HG03571 (cell line): ENCODE results near the gene DUS2.

Experiments
- ATAC-seq: cut with Tn5 transposase; IDR thresholded peaks from one replicate; pipeline ENCODE4 v1.9.1; 2021; ENCODE audit not compliant: unreplicated experiment

The DUS2 gene

GRCh38 chr16:68040506-68041288, 17.6 kb downstream of the DUS2 start:
- ATAC-seq = no peak

- ATAC-seq = no peak
Measured at GRCh38 chr16:68041783-68042182, 18.7 kb downstream of the DUS2 start.

- no peak for ATAC-seq
Measured at GRCh38 chr16:68046106-68046505, 23.0 kb downstream of the DUS2 start.

- no peak for ATAC-seq
Measured at GRCh38 chr16:68047987-68048386, 24.9 kb downstream of the DUS2 start.

GRCh38 chr16:68049449-68049848, 26.4 kb downstream of the DUS2 start:
- no peak for ATAC-seq

GRCh38 chr16:68055395-68055794, 32.3 kb downstream of the DUS2 start:
- no peak for ATAC-seq

- ATAC-seq = no peak
Measured at GRCh38 chr16:68059804-68060203, 36.7 kb downstream of the DUS2 start.

GRCh38 chr16:68061396-68061795, 38.3 kb downstream of the DUS2 start:
- ATAC-seq = no peak

GRCh38 chr16:68062910-68063393, 39.9 kb downstream of the DUS2 start:
- no peak for ATAC-seq

- ATAC-seq = no peak
Measured at GRCh38 chr16:68064791-68065365, 41.8 kb downstream of the DUS2 start.

GRCh38 chr16:68065716-68066305, 42.7 kb downstream of the DUS2 start:
- ATAC-seq = no peak

GRCh38 chr16:68066763-68067162, 43.7 kb downstream of the DUS2 start:
- ATAC-seq = no peak

- ATAC-seq = no peak
Measured at GRCh38 chr16:68068926-68069325, 45.8 kb downstream of the DUS2 start.

GRCh38 chr16:68069511-68070248, 46.6 kb downstream of the DUS2 start:
- no peak for ATAC-seq

- ATAC-seq = no peak
Measured at GRCh38 chr16:68070249-68070730, 47.2 kb downstream of the DUS2 start.

- peak; percentile 49 for ATAC-seq
Measured at GRCh38 chr16:68070806-68071517, 47.9 kb downstream of the DUS2 start.

GRCh38 chr16:68071518-68071901, 48.4 kb downstream of the DUS2 start:
- ATAC-seq = no peak

- no peak for ATAC-seq
Measured at GRCh38 chr16:68072038-68072695, 49.1 kb downstream of the DUS2 start.

GRCh38 chr16:68073902-68074760, 51.0 kb downstream of the DUS2 start:
- no peak for ATAC-seq
